PC-9 (cell line): ENCODE results near the gene CCR5AS.

Source experiments
- CTCF ChIP-seq: fragments of 200-600 bp; sonication (generic); conservative IDR thresholded peaks from 2 replicates; pipeline ENCODE4 v1.6.1; 2017; ENCODE audit warnings: mixed run types, antibody characterized with exemption, mild to moderate bottlenecking, moderate library complexity
- EZH2 ChIP-seq: fragments of 200-600 bp; sonication (generic); IDR thresholded peaks from 2 replicates; pipeline ENCODE4 v1.8.0; 2017; ENCODE audit warnings: antibody characterized with exemption, low read depth

GRCh38 chr3:46380471-46381221 lies 26.2 kb downstream of the CCR5AS start:
- TF ChIP-seq CTCF (no peak), EZH2 (no peak)
